Measurements from ENCODE around the gene AK2. TPM values are rescaled to one million over a fixed set of nuclear protein-coding genes. Genes with fewer than 3 reads are reported as not detected.

AK2 gene
- total and polyA plus RNA-seq, 4 donors = 34.2 to 181 (median 115) TPM

DNA sequence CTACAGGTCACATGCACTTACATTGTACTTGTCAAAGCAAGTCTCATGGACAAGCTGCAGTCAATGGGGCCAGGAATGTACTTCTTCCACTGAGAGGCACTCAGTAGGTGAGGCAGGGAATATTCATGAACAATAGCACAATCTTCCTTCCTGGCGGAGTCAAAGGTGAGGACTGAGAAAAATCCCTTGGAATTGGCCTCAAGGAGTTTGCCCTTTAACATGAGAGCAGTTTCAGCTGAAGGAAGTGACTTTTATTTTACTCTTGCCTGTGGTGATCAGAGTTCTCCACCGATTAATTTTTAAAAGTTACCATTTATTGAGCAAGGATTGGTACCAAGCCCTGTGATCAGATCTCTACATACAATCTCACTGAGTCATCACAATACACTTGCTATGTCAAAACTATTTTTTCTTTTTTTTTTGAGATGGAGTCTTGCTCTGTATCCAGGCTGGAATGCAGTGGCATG lies 11.2 kb upstream of the AK2 start:
- no peak for TF ChIP-seq YY1 (IDR thresholded peaks at IDR 0.05)
- TF ChIP-seq, protein P1, sequence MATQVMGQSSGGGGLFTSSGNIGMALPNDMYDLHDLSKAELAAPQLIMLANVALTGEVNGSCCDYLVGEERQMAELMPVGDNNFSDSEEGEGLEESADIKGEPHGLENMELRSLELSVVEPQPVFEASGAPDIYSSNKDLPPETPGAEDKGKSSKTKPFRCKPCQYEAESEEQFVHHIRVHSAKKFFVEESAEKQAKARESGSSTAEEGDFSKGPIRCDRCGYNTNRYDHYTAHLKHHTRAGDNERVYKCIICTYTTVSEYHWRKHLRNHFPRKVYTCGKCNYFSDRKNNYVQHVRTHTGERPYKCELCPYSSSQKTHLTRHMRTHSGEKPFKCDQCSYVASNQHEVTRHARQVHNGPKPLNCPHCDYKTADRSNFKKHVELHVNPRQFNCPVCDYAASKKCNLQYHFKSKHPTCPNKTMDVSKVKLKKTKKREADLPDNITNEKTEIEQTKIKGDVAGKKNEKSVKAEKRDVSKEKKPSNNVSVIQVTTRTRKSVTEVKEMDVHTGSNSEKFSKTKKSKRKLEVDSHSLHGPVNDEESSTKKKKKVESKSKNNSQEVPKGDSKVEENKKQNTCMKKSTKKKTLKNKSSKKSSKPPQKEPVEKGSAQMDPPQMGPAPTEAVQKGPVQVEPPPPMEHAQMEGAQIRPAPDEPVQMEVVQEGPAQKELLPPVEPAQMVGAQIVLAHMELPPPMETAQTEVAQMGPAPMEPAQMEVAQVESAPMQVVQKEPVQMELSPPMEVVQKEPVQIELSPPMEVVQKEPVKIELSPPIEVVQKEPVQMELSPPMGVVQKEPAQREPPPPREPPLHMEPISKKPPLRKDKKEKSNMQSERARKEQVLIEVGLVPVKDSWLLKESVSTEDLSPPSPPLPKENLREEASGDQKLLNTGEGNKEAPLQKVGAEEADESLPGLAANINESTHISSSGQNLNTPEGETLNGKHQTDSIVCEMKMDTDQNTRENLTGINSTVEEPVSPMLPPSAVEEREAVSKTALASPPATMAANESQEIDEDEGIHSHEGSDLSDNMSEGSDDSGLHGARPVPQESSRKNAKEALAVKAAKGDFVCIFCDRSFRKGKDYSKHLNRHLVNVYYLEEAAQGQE (IDR thresholded peaks at IDR 0.05) = no peak
- no peak for TF ChIP-seq HNF4G (IDR thresholded peaks at IDR 0.05)
- TF ChIP-seq EGR1 (IDR thresholded peaks at IDR 0.05; ENCODE audit: low read depth in 2 of 2) = no peak
- TF ChIP-seq GABPA (IDR thresholded peaks at IDR 0.05 in 1 of 2, conservative IDR thresholded peaks at IDR 0.05 in 1 of 2) = no peak
- TF ChIP-seq HNF4A (conservative IDR thresholded peaks at IDR 0.05) = no peak
- no peak for TF ChIP-seq JUND (IDR thresholded peaks at IDR 0.05)
- no peak for TF ChIP-seq MAX (IDR thresholded peaks at IDR 0.05)
- no peak for TF ChIP-seq NR2F2 (IDR thresholded peaks at IDR 0.05)
- no peak for TF ChIP-seq SP1 (IDR thresholded peaks at IDR 0.05)
- TF ChIP-seq, protein P2, sequence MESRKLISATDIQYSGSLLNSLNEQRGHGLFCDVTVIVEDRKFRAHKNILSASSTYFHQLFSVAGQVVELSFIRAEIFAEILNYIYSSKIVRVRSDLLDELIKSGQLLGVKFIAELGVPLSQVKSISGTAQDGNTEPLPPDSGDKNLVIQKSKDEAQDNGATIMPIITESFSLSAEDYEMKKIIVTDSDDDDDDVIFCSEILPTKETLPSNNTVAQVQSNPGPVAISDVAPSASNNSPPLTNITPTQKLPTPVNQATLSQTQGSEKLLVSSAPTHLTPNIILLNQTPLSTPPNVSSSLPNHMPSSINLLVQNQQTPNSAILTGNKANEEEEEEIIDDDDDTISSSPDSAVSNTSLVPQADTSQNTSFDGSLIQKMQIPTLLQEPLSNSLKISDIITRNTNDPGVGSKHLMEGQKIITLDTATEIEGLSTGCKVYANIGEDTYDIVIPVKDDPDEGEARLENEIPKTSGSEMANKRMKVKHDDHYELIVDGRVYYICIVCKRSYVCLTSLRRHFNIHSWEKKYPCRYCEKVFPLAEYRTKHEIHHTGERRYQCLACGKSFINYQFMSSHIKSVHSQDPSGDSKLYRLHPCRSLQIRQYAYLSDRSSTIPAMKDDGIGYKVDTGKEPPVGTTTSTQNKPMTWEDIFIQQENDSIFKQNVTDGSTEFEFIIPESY (IDR thresholded peaks at IDR 0.05) = no peak
- no peak for TF ChIP-seq FOXA2 (IDR thresholded peaks at IDR 0.05)
- no peak for TF ChIP-seq ATF3 (IDR thresholded peaks at IDR 0.05)
- TF ChIP-seq TAF1 (conservative IDR thresholded peaks at IDR 0.05) = no peak
- no peak for TF ChIP-seq RXRA (IDR thresholded peaks at IDR 0.05)
- TF ChIP-seq, protein P3, sequence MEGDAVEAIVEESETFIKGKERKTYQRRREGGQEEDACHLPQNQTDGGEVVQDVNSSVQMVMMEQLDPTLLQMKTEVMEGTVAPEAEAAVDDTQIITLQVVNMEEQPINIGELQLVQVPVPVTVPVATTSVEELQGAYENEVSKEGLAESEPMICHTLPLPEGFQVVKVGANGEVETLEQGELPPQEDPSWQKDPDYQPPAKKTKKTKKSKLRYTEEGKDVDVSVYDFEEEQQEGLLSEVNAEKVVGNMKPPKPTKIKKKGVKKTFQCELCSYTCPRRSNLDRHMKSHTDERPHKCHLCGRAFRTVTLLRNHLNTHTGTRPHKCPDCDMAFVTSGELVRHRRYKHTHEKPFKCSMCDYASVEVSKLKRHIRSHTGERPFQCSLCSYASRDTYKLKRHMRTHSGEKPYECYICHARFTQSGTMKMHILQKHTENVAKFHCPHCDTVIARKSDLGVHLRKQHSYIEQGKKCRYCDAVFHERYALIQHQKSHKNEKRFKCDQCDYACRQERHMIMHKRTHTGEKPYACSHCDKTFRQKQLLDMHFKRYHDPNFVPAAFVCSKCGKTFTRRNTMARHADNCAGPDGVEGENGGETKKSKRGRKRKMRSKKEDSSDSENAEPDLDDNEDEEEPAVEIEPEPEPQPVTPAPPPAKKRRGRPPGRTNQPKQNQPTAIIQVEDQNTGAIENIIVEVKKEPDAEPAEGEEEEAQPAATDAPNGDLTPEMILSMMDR (IDR thresholded peaks at IDR 0.05; ENCODE audit: low read depth, low read length, missing input control) = no peak
- TF ChIP-seq FOXA1 (IDR thresholded peaks at IDR 0.05) = no peak
- TF ChIP-seq RAD21 (IDR thresholded peaks at IDR 0.05) = no peak
- 69% methylated on average over 2 of the region's 2 CpGs for whole genome bisulfite sequencing
- Histone ChIP-seq H3K27ac (ENCODE audit: low read depth in 1 of 2, low read length in 2 of 2) (no peak overlapping the region), H3K27me3 (ENCODE audit: control insufficient read depth in 4 of 4, insufficient read depth in 4 of 4, low read length in 3 of 4) (no peaks in the 10 kb centered on the region), H3K9me3 (ENCODE audit: control insufficient read depth in 4 of 4, low read length in 3 of 4) (no peaks in the 10 kb centered on the region), H3K4me3 (ENCODE audit: low read depth in 1 of 3, low read length in 3 of 3) (no peak overlapping the region), H3K4me1 (ENCODE audit: control insufficient read depth in 4 of 4, insufficient read depth in 4 of 4, low read length in 3 of 4) (peaks cover 0 to 11% (median 2%) of the 10 kb centered on the region in 4 donors), H3K9ac (ENCODE audit: low read depth in 1 of 2, low read length in 2 of 2) (no peak overlapping the region), H3K36me3 (ENCODE audit: control insufficient read depth in 4 of 4, insufficient read depth in 3 of 4, low read depth in 1 of 4, low read length in 3 of 4) (no peaks in the 10 kb centered on the region)
- DNase-seq (ENCODE audit: low spot score) = no peak
